ENCODE measurements around the gene CDCA5. TPM values are rescaled to one million over a fixed set of nuclear protein-coding genes. Genes with fewer than 3 reads are reported as not detected.

The CDCA5 gene
- total and polyA plus RNA-seq, 2 experiments from 2014 or later, result 6.4 to 7.9 TPM

DNA sequence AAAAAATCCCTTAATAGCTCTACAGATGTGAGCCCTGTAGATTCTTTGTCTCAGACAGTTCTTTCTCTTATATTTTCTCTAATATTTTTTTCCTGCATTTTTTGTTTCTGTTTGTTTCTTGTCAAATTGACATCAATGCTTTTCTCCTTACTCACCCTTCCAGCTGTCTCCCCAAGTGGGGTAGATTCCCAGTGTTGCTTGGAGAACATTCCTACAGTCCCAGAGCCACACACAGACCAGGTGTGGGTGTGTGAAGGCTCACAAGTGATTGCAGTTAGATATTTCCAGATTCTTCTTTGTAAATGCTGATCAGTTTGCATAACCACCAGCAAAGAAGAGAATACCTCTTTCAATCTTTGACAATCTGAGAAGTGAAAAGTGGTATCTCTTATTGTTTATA lies 19.6 kb upstream of the CDCA5 start:
- peaks cover 41% of the 10 kb centered on the region for H3K79me2 ChIP-seq
- H3K36me3 ChIP-seq (replicated peaks; ENCODE audit: insufficient read depth, low read depth), result no peaks in the 10 kb centered on the region
- no peaks in the 10 kb centered on the region for H3K4me1 ChIP-seq (ENCODE audit: insufficient read depth)

DNA sequence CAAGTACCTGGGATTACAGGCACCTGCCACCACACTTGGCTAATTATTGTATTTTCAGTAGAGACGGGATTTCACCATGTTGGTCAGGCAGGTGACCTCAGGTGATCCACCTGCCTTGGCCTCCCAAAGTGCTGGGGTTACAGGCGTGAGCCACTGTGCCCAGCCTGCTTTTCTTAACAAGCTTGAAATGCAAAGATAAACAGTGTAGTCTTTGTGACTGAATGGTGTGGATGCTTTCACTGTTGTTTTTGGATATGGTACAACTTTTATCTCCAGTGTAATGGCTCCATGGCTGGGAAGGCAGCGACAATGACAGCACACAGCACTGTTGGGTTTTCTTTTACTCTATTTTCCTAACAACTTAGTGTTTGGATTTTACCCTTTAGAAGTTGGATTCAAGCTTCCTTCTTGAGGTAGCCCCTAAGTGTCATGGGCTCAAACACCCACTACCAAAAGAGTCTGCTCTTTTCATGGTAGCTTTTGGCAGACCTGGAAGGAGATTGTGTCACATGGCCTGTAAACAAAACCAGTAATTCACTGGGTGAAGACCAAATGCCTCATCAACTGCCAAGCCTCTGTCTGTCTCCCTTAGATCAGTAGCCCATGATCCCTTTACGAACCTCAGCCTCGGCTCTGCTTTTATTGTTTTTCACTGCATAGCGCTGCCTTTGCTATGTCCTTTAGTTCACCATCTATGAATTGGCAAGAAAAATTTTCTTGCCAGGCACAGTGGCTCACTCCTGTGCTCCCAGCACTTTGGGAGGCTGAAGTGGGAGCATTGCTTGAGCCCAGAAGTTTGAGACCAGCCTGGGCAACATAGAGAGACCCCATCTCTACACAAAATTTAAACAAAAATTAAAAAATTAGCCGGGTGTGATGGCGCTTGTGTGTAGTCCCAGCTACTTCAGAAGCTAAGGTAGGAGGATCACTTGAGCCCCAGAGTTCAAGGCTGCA lies 18.6 kb upstream of the CDCA5 start:
- no peak overlapping the region for H3K4me3 ChIP-seq
- H3K79me2 ChIP-seq, result peaks cover 52% of the 10 kb centered on the region
- no peaks in the 10 kb centered on the region for H3K27me3 ChIP-seq
- H3K27ac ChIP-seq, result no peak overlapping the region
- TF ChIP-seq EZH2phosphoT487 (IDR thresholded peaks at IDR 0.05; ENCODE audit: low read depth, severe bottlenecking, unreplicated experiment), result no peak
- TF ChIP-seq EZH2 (IDR thresholded peaks at IDR 0.05; ENCODE audit: borderline replicate concordance), result no peak
- TF ChIP-seq, protein P1, sequence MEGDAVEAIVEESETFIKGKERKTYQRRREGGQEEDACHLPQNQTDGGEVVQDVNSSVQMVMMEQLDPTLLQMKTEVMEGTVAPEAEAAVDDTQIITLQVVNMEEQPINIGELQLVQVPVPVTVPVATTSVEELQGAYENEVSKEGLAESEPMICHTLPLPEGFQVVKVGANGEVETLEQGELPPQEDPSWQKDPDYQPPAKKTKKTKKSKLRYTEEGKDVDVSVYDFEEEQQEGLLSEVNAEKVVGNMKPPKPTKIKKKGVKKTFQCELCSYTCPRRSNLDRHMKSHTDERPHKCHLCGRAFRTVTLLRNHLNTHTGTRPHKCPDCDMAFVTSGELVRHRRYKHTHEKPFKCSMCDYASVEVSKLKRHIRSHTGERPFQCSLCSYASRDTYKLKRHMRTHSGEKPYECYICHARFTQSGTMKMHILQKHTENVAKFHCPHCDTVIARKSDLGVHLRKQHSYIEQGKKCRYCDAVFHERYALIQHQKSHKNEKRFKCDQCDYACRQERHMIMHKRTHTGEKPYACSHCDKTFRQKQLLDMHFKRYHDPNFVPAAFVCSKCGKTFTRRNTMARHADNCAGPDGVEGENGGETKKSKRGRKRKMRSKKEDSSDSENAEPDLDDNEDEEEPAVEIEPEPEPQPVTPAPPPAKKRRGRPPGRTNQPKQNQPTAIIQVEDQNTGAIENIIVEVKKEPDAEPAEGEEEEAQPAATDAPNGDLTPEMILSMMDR (IDR thresholded peaks at IDR 0.05; ENCODE audit: poor library complexity), result no peak
- 95% methylated on average over 8 of the region's 8 CpGs for WGBS (ENCODE audit: low lambda C conversion rate, missing lambda C conversion rate)
- no peak overlapping the region for H3K4me2 ChIP-seq
- H2AFZ ChIP-seq, result no peak overlapping the region
- H4K20me1 ChIP-seq (ENCODE audit: insufficient read depth, poor library complexity, severe bottlenecking), result no peaks in the 10 kb centered on the region
- DNase-seq (ENCODE audit: low spot score), result no peak
- H3K9me2 ChIP-seq (replicated peaks; ENCODE audit: insufficient read depth), result no peaks in the 10 kb centered on the region
- peaks cover 2% of the 10 kb centered on the region for H3K4me1 ChIP-seq (ENCODE audit: insufficient read depth)
- no peaks in the 10 kb centered on the region for H3K36me3 ChIP-seq (replicated peaks; ENCODE audit: insufficient read depth, low read depth)
- no peaks in the 10 kb centered on the region for H3K9me3 ChIP-seq (ENCODE audit: low read depth)

More for the DNA sequence above, 19.6 kb upstream of the CDCA5 start:
- Histone ChIP-seq H3K27ac (no peak overlapping the region), H2AFZ (no peak overlapping the region), H3K4me2 (no peak overlapping the region), H3K9me3 (ENCODE audit: low read depth) (no peaks in the 10 kb centered on the region), H3K27me3 (no peaks in the 10 kb centered on the region), H3K4me3 (no peak overlapping the region), H3K9me2 (replicated peaks; ENCODE audit: insufficient read depth) (no peaks in the 10 kb centered on the region), H4K20me1 (ENCODE audit: insufficient read depth, poor library complexity, severe bottlenecking) (no peaks in the 10 kb centered on the region)
- DNase-seq (ENCODE audit: low spot score), result no peak
- TF ChIP-seq, protein P1 (IDR thresholded peaks at IDR 0.05; ENCODE audit: poor library complexity), result no peak
- TF ChIP-seq EZH2 (IDR thresholded peaks at IDR 0.05; ENCODE audit: borderline replicate concordance) (no peak), EZH2phosphoT487 (IDR thresholded peaks at IDR 0.05; ENCODE audit: low read depth, severe bottlenecking, unreplicated experiment) (no peak)

GRCh38 chr11:65100674-65101350 lies 17.0 kb upstream of the CDCA5 start:
- Histone ChIP-seq H4K20me1 (ENCODE audit: insufficient read depth, poor library complexity, severe bottlenecking) (no peaks in the 10 kb centered on the region), H3K4me1 (ENCODE audit: insufficient read depth) (peaks cover 10% of the 10 kb centered on the region)
- TF ChIP-seq EZH2phosphoT487 (IDR thresholded peaks at IDR 0.05; ENCODE audit: low read depth, severe bottlenecking, unreplicated experiment) (no peak), EZH2 (IDR thresholded peaks at IDR 0.05; ENCODE audit: borderline replicate concordance) (no peak)
- TF ChIP-seq, protein P1 (IDR thresholded peaks at IDR 0.05; ENCODE audit: poor library complexity), result no peak

More at GRCh38 chr11:65100674-65101350, 17.0 kb upstream of the CDCA5 start:
- DNase-seq (ENCODE audit: low spot score), result no peak
- Histone ChIP-seq H3K79me2 (peaks cover 59% of the 10 kb centered on the region), H3K27ac (no peak overlapping the region), H2AFZ (no peak overlapping the region), H3K4me3 (no peak overlapping the region), H3K36me3 (replicated peaks; ENCODE audit: insufficient read depth, low read depth) (no peaks in the 10 kb centered on the region), H3K9me3 (ENCODE audit: low read depth) (no peaks in the 10 kb centered on the region), H3K27me3 (no peaks in the 10 kb centered on the region), H3K4me2 (no peak overlapping the region), H3K9me2 (replicated peaks; ENCODE audit: insufficient read depth) (no peaks in the 10 kb centered on the region)
- WGBS (ENCODE audit: low lambda C conversion rate, missing lambda C conversion rate), result 93% methylated on average over 6 of the region's 6 CpGs
